Lower leg skin (tissue), 3 donors: ENCODE measurements around the gene KCNMA1.

Source experiments
- POLR2A ChIP-seq, 2 donors: fragments of 450-650 bp; IDR thresholded peaks; one replicate each; pipeline ENCODE4 v1.6.1; 2016 to 2017; ENCODE audit warnings: antibody characterized with exemption in 2 of 2, mild to moderate bottlenecking in 1 of 2, moderate library complexity in 1 of 2
- TF ChIP-seq, protein P1 (sequence below), 3 donors: fragments of 450-650 bp; IDR thresholded peaks; one replicate each; pipeline ENCODE4 v1.5.1; 2016; ENCODE audit warnings: antibody characterized with exemption in 3 of 3, mild to moderate bottlenecking in 3 of 3, moderate library complexity in 2 of 3

DNA sequence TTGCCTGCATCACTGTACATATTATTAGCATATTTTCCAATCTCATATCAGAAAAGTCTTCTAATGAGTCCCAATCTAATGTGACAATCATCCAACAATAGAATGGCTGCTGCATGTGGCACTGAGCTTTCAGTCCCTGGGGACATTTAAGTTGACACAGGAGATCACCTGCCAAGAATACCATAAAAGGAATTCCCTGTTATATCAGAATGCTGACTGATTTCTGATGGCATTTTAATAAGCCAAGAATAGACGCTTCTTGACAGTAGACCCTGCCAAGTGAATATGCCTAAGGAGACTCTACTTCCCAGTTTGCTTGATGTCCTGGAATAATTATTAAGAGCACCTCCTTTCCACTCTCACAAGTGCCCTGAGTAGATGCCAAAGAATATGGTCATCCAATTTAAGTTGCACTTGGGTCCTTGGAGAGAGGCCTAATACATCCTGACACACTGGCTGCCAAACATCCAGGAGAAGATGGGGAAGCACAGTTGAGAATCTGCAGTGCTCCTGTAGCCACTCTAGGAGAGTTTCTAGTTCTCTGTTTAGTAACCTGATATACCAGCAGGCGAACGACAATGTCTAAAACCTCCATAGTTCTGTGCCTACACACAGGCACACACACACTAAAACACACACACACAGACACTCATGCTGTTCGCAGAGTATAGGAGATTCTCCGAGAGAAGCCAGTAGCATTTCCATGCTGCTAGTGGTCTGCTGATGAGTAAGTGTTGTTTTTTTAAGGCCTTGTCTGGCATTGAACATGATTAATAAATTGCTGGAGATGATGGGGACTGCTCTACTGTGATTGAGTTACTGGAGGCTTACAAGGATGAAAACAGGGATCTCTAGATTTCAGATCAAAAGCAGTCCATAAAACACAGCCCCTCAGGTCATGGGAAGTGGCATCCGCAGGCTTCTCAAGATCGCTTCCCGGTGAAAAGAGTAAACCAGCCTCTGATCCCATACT lies 369.6 kb downstream of the KCNMA1 start:
- TF ChIP-seq, protein P1, sequence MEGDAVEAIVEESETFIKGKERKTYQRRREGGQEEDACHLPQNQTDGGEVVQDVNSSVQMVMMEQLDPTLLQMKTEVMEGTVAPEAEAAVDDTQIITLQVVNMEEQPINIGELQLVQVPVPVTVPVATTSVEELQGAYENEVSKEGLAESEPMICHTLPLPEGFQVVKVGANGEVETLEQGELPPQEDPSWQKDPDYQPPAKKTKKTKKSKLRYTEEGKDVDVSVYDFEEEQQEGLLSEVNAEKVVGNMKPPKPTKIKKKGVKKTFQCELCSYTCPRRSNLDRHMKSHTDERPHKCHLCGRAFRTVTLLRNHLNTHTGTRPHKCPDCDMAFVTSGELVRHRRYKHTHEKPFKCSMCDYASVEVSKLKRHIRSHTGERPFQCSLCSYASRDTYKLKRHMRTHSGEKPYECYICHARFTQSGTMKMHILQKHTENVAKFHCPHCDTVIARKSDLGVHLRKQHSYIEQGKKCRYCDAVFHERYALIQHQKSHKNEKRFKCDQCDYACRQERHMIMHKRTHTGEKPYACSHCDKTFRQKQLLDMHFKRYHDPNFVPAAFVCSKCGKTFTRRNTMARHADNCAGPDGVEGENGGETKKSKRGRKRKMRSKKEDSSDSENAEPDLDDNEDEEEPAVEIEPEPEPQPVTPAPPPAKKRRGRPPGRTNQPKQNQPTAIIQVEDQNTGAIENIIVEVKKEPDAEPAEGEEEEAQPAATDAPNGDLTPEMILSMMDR (IDR thresholded peaks at IDR 0.05): no peak
- no peak for TF ChIP-seq POLR2A (IDR thresholded peaks at IDR 0.05)
